GM12891 (cell line): ENCODE data around the gene CPB2.

Experiments used
- DNase-seq: peaks from one replicate; pipeline ENCODE4 v3.0.0; 2011; ENCODE audit warnings: low spot score; ENCODE audit not compliant: insufficient read length
- FAIRE-seq: peaks from 2 replicates; lab custom pipeline; 2011; peaks lifted over from hg19 to GRCh38; lab: Jason Lieb, UNC
- PAX5 ChIP-seq: IDR thresholded peaks from 2 replicates; pipeline ENCODE4 v1.6.1; 2011; ENCODE audit warnings: low read length, moderate library complexity, mild to moderate bottlenecking; ENCODE audit not compliant: insufficient read depth, severe bottlenecking
- POLR2A ChIP-seq: IDR thresholded peaks from 2 replicates; pipeline ENCODE4 v1.6.1; 2011; ENCODE audit warnings: low read depth, low read length, control low read depth
- POLR2AphosphoS5 ChIP-seq: IDR thresholded peaks from 2 replicates; pipeline ENCODE4 v1.6.1; 2011; ENCODE audit warnings: low read depth, low read length, control low read depth
- POU2F2 ChIP-seq: IDR thresholded peaks from 2 replicates; pipeline ENCODE4 v1.6.1; 2011; ENCODE audit warnings: low read depth, mild to moderate bottlenecking, control low read depth, low read length, moderate library complexity
- SPI1 ChIP-seq: IDR thresholded peaks from 2 replicates; pipeline ENCODE4 v1.6.1; 2011; ENCODE audit warnings: low read depth, low read length, control low read depth
- TAF1 ChIP-seq: IDR thresholded peaks from 2 replicates; pipeline ENCODE4 v1.6.1; 2011; ENCODE audit warnings: low read depth, low read length, control low read depth

CPB2 gene

DNA sequence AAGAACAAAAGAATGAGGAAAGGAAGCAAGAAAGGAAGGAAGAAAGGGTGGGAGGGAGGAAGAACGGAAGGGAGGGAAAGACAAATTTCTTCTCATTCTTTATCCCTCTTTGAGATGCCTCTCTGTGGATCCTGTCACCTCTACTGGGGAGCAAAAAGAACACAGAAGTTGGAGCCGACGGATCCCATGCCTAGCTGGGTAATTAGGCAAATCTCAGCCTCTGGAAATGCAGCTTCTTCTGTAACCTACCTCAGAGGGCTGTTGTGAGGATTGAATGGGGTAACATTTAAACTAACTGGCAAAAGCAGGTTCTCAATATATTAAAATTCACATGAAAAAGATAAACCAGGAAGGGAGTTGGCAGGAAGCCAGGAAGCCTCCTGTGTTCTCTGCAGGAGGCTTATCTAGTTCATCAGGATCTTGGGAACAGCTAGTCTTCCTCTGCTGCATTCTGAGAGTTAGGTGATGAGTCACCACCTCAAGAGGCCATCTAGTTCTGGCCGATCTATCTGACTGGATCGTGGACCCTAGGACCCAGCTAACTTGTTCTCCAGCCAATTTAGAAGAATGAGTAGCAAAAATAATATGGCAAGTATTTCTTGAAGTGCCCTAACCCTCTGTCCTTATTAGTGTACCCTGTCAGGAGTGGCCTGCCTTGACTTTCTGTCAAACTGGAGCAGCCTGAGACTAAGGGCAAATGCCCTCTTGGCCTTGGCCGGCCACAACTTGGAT is 15.2 kb upstream of the CPB2 start:
- no peak for DNase-seq
- FAIRE-seq, result no peak

DNA sequence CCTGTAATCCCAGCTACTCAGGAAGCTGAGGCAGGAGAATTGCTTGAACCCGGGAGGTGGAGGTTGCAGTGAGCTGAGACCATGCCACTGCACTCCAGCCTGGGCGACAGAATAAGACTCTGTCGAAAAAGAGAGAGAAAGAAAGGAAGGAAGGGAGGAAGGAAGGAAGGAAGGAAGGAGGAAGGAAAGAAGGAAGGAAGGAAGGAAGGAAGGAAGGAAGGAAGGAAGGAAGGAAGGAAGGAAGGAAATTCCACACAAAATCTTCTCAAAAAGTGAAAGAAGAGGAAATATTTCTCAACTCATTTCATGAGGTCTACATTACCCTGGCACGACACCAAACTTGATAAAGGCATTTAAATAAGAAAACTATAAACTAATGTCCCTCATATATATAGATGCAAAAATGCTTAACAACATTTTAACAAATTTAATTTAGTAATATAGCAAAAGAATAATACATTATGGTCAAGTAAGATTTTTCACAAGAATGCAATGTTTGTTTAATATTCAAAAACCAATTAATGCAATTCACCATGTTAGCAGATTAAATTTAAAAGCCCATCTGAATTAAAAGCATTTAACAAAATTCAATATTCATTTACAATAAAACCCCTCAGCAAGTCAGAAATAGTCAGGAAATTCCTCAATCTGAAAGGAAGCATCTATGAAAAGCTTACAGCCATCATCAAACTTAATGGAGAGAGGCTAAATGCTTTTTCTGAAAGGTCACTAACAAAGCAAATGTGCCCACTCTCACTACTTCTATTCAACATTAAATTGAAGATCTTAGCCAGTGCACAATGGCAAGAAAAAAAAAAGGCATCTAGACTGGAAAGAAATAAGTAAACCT is 12.0 kb upstream of the CPB2 start:
- DNase-seq (no peak), FAIRE-seq (no peak)
- TF ChIP-seq SPI1 (no peak), TAF1 (no peak), POLR2A (no peak)

More for the DNA sequence above, 15.2 kb upstream of the CPB2 start:
- no peak for TF ChIP-seq SPI1
- no peak for TF ChIP-seq PAX5
- no peak for TF ChIP-seq POLR2A
- no peak for TF ChIP-seq POU2F2
- no peak for TF ChIP-seq POLR2AphosphoS5
- no peak for TF ChIP-seq TAF1

DNA sequence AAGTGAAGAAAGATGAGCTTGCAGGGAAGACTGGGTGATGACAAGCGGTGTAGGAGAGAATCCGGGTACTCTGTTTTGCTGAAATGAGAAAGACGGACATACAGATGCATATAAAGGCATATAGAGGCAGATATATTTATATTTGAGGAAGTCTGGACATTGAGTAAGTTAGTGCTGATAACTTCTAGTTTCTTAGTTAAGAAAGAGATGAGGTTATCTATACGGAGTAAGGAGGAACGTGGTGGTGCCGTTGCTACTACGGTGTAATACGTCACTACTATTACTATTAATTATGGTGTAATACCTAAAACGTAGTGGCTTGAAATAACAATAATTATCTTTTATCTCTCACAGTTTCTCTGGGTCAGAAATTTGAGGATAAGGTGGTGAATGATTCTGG is 9.8 kb upstream of the CPB2 start:
- FAIRE-seq (no peak), DNase-seq (no peak)
- no peak for TF ChIP-seq POLR2A
- no peak for TF ChIP-seq SPI1
- TF ChIP-seq POLR2AphosphoS5, result no peak
- TF ChIP-seq POU2F2, result no peak
- TF ChIP-seq TAF1, result no peak
- no peak for TF ChIP-seq PAX5

DNA sequence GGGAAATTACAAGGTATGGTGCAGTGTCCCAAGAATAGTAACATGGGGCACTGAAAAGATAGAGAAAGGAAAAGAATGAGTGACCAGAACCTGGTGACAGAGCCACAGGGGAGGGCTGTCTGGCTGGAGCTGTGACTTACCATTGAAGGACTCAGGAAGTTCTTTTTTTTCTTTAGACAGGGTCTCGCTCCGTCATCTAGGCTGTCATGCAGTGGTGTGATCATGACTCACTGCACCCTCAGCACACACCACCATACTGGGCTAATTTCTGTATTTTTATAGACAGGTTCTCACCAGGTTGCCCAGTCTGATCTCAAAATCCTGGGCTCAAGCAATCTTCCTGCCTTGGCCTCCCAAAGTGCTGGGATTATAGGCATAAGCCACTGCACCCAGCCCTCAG is 8.8 kb upstream of the CPB2 start:
- no peak for DNase-seq
- FAIRE-seq, result no peak
- TF ChIP-seq POU2F2 (no peak), POLR2AphosphoS5 (no peak), SPI1 (no peak), TAF1 (no peak), POLR2A (no peak), PAX5 (no peak)

DNA sequence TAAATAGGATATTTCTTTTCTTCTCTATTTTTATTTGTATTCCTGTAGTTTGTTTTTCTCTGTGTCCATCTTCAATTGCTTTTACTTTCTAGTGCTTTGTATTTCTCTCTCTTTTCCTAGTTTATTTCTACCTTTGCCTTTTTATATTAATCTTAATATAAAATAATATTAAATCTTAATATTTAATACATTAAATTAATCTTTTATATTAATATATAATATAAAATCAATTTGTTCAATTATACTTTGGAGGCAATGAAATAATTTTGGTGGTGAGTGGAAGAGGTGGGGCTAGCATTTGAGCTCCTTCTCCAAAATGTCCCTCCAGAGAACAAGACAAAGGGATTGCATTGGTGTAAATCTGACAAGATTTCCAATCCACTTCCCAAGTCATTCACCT is 6.3 kb upstream of the CPB2 start:
- FAIRE-seq (no peak), DNase-seq (no peak)
- TF ChIP-seq TAF1 (no peak), POLR2A (no peak), POU2F2 (no peak), SPI1 (no peak), PAX5 (no peak), POLR2AphosphoS5 (no peak)

DNA sequence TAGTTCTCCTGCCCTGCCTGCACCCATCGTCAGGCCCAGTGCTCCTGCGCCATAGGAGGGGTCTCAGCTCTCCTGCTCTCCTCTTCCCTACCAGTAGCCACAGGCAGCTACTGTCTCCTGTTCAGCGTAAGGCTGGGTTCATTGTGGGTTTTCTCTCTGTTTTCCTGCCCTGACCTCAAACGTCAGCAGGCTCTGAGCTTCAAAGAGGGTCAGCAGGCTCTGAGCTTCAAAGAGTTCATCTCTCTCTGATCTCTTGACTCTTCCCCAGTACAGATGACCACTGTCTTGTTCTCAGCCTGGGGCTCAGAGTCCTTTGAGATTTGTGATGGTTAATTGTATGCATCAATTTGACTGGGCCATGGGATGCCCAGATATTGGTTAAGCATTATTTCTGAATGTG is 4.6 kb upstream of the CPB2 start:
- FAIRE-seq (no peak), DNase-seq (no peak)
- TF ChIP-seq SPI1 (no peak), POLR2A (no peak), TAF1 (no peak), POU2F2 (no peak), POLR2AphosphoS5 (no peak), PAX5 (no peak)

DNA sequence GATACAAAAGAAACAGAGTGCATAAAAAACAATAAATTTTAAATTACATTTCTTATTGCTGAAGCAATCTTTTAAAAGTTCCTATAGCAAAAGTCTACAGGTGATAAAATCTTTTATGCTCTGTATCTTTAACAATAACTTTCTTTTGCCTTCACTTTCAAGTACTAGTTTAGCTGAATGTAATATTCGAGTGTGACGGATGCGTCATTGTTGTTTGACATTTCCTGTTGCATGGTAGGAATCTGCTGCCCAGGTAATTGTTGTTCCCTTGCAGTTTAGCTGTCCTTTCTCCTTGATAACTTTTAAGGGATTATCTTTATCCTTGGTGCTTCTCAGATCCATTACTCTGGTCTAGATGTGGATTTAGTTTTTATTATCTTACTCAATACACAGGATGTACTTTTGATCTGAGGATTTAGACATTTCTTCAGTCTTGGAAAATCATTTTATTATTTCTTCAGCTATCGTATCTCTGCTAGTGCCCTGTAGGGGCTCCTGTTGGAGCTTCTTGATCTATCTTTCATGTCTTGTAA is 2.1 kb upstream of the CPB2 start:
- TF ChIP-seq PAX5, result no peak
- no peak for TF ChIP-seq SPI1
- TF ChIP-seq POLR2A, result no peak
- TF ChIP-seq TAF1, result no peak
- no peak for TF ChIP-seq POLR2AphosphoS5
- TF ChIP-seq POU2F2, result no peak
- peak; percentile 78 for FAIRE-seq
- DNase-seq, result no peak

DNA sequence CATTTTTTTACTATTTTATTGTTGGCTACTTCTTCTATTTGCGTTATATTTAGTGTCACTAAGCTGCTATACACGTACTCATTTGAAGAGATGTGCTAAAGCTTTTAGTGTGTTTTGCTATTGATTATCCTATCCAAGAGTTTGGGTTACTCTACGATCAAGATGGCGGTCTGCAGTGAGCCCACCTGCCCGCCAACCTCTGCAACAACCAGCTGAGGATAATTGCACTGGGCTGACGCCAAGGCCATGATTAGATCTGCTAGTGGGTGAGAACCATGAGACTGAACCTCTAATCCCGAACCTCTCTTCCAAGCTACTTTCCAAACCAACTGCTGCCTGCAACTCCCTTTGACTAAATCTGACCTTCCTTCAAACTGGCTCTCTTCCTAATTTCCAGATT is 1.8 kb downstream of the CPB2 start:
- TF ChIP-seq POLR2AphosphoS5 (no peak), SPI1 (no peak), POU2F2 (no peak), TAF1 (no peak), PAX5 (no peak), POLR2A (no peak)
- no peak for FAIRE-seq
- no peak for DNase-seq

DNA sequence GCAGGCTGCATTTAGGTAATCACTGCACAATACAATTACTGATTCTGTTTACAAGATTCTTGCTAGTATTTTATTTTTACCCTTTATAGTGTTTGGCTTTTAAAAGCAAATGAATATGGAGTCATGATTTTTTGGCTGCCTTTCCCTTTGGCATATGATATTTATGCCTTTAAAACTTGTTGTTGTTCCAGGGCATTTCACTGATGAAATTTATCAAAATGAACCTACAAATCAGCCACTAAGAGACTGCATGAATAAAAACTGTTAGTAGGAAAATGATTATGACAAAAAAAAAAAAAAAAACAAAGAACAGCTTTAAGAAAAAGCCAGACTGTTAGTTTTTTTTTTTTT is 2.6 kb downstream of the CPB2 start:
- TF ChIP-seq POU2F2, result no peak
- TF ChIP-seq POLR2A, result no peak
- TF ChIP-seq TAF1, result no peak
- no peak for TF ChIP-seq PAX5
- TF ChIP-seq POLR2AphosphoS5, result no peak
- TF ChIP-seq SPI1, result no peak
- FAIRE-seq, result no peak
- DNase-seq, result no peak
